Lung (tissue), 12 donors: Measurements from ENCODE around the gene MED23. TPM values are rescaled to one million over a fixed set of nuclear protein-coding genes. Genes with fewer than 3 reads are reported as not detected.

ENCODE experiments used
- ATAC-seq: fragments of 200-7000 bp; cut with Tn5 transposase; one replicate; pipeline ENCODE4 v1.9.1; 2020; ENCODE audit warnings: moderate number of reproducible peaks; ENCODE audit not compliant: insufficient read depth, low FRiP score
- DNase-seq, 3 donors: peaks; one replicate each; pipeline ENCODE4 v3.0.0-alpha.2; 2013 to 2017
- H3K27ac ChIP-seq, 2 donors: one replicate each; pipeline ENCODE4 v1.5.1; 2013; ENCODE audit warnings: mild to moderate bottlenecking in 2 of 2, moderate library complexity in 2 of 2, control low read depth in 1 of 2, inconsistent platforms in 1 of 2, low read depth in 1 of 2, low read length in 1 of 2
- H3K27me3 ChIP-seq, 3 donors: one replicate each; pipeline ENCODE4 v1.5.1; 2013; ENCODE audit warnings: low read length in 2 of 3; ENCODE audit not compliant: control insufficient read depth in 3 of 3, insufficient read depth in 3 of 3
- H3K36me3 ChIP-seq, 4 donors: one replicate each; pipeline ENCODE4 v1.5.1; 2013; ENCODE audit warnings: low read length in 4 of 4, mild to moderate bottlenecking in 1 of 4, moderate library complexity in 1 of 4; ENCODE audit not compliant: control insufficient read depth in 4 of 4, insufficient read depth in 4 of 4
- H3K4me1 ChIP-seq, 5 donors: one replicate each; pipeline ENCODE4 v1.5.1; 2013; ENCODE audit warnings: low read length in 5 of 5, mild to moderate bottlenecking in 2 of 5, moderate library complexity in 1 of 5; ENCODE audit not compliant: control insufficient read depth in 5 of 5, insufficient read depth in 5 of 5
- H3K4me3 ChIP-seq: one replicate; pipeline ENCODE4 v1.5.1; 2013; ENCODE audit warnings: mild to moderate bottlenecking, control low read depth, moderate library complexity
- H3K9ac ChIP-seq, 2 donors: one replicate each; pipeline ENCODE4 v1.5.1; 2013; ENCODE audit warnings: low read length in 2 of 2, control low read depth in 1 of 2; ENCODE audit not compliant: insufficient read depth in 1 of 2
- H3K9me3 ChIP-seq, 4 donors: one replicate each; pipeline ENCODE4 v1.5.1; 2013; ENCODE audit warnings: low read length in 3 of 4, mild to moderate bottlenecking in 1 of 4, moderate library complexity in 1 of 4; ENCODE audit not compliant: control insufficient read depth in 4 of 4, insufficient read depth in 3 of 4
- CTCF ChIP-seq: IDR thresholded peaks from 2 replicates; pipeline ENCODE4 v1.5.1; 2012; ENCODE audit warnings: mild to moderate bottlenecking; ENCODE audit errors: control extremely low read depth, extremely low read depth
- WGBS, 2 donors: extraction: QIAGEN DNeasy Blood & Tissue Kit; methylation state at CpG; one replicate each; pipeline ENCODE4 v1.1.7; 2013; 5-methylcytosine and 5-hydroxymethylcytosine counted together
- polyA plus RNA-seq, 2 donors: library from polyadenylated mRNA; stranded (reverse); fragments of 200-250 nt; gene quantifications; one replicate each; pipeline ENCODE4 v1.2.1, GENCODE V29; 2013
- total RNA-seq, 2 donors: library from RNA; depleted of rRNA in 1 of 2; stranded (reverse); fragments of >200 nt in 1 of 2; gene quantifications; one replicate each; pipeline ENCODE4 v1.2.1, GENCODE V29; 2014 to 2021
- donor health status: control.
- donor health status: control.
- donor health status: Bipolar disorder and iron deficiency.
- donor health status: healthy.
- donor health status: DM: yes; HTN: yes; CAD: no.

The MED23 gene
- total and polyA plus RNA-seq, 4 donors, result 8.7 to 69.0 (median 18.5) TPM

- no peaks in the 10 kb centered on the region for H3K4me1 ChIP-seq
- no peaks in the 10 kb centered on the region for H3K36me3 ChIP-seq
- DNase-seq, result no peak
- H3K9ac ChIP-seq, result no peak overlapping the region
- TF ChIP-seq CTCF, result no peak
- no peak for ATAC-seq
- no peaks in the 10 kb centered on the region for H3K27me3 ChIP-seq
- WGBS, 2 donors, result 53 to 70% methylated on average over 2 of the region's 2 CpGs
- H3K27ac ChIP-seq, result no peak overlapping the region
- no peak overlapping the region for H3K4me3 ChIP-seq
- no peaks in the 10 kb centered on the region for H3K9me3 ChIP-seq
These were observed 12.1 kb upstream of the MED23 start for GRCh38 chr6:131640100-131640499.

- no peak for TF ChIP-seq CTCF
- DNase-seq, result no peak
- H3K9ac ChIP-seq, result no peak overlapping the region
- no peak overlapping the region for H3K4me3 ChIP-seq
- H3K4me1 ChIP-seq, result no peaks in the 10 kb centered on the region
- no peaks in the 10 kb centered on the region for H3K27me3 ChIP-seq
- H3K9me3 ChIP-seq, result no peaks in the 10 kb centered on the region
- H3K36me3 ChIP-seq, result no peaks in the 10 kb centered on the region
- no peak overlapping the region for H3K27ac ChIP-seq
- no peak for ATAC-seq
- 74 to 87% methylated on average over 2 of the region's 2 CpGs for WGBS, 2 donors
These were observed 10.0 kb upstream of the MED23 start for GRCh38 chr6:131638013-131638412.

GRCh38 chr6:131636880-131637792, 9.1 kb upstream of the MED23 start, which contains the start of gene ENPP3:
TSS of gene ENPP3 (plus strand) at chr6:131637302. CDS start at chr6:131637385, 83 bp downstream.
- Histone ChIP-seq H3K36me3 (no peaks in the 10 kb centered on the region), H3K4me1 (no peaks in the 10 kb centered on the region), H3K4me3 (no peak within 1 kb of the TSS), H3K9ac (no peak within 1 kb of the TSS), H3K27me3 (no peaks in the 10 kb centered on the region), H3K9me3 (no peaks in the 10 kb centered on the region), H3K27ac (no peak within 1 kb of the TSS)
- WGBS, 2 donors, result 75 to 83% methylated on average over 10 of the region's 10 CpGs
- no peak for TF ChIP-seq CTCF
- ATAC-seq, result no peak
- peak in 2 of 3 donors; percentile 45 to 63 for DNase-seq
